Motor neuron (in vitro differentiated cells): Measurements from ENCODE around the gene RPS27. TPM values are rescaled to one million over a fixed set of nuclear protein-coding genes. Genes with fewer than 3 reads are reported as not detected.
"Not testable (repeated sequence)": the region's sequence is repeated elsewhere in the genome, so short reads cannot be mapped to it uniquely, and the experiment has no call there.

Experiments
- ATAC-seq, 8 experiments: fragments of 200-7000 bp; cut with Tn5 transposase; replicated peaks in 6 of 8; 2 replicates each; pipeline ENCODE4 v1.8.0; 2021; ENCODE audit warnings: mild to moderate bottlenecking in 8 of 8, moderate library complexity in 8 of 8
- H3K27ac ChIP-seq, 2 donors: fragments of 250-450 bp; sonication (Bioruptor Pico); 2 replicates each; pipeline ENCODE4 v1.9.0; 2021; ENCODE audit warnings: antibody characterized with exemption in 2 of 2, mild to moderate bottlenecking in 2 of 2, moderate library complexity in 1 of 2
- H3K4me1 ChIP-seq, 2 donors: fragments of 250-450 bp; sonication (Bioruptor Pico); replicated peaks in 1 of 2; 2 replicates each; pipeline ENCODE4 v1.6.1; 2021; ENCODE audit warnings: antibody characterized with exemption in 2 of 2, mild to moderate bottlenecking in 2 of 2, moderate library complexity in 1 of 2
- H3K4me3 ChIP-seq, 5 donors: fragments of 250-450 bp; sonication (Bioruptor Pico); 2 replicates each; pipeline ENCODE4 v1.9.0; 2021; ENCODE audit warnings: antibody characterized with exemption in 5 of 5, mild to moderate bottlenecking in 5 of 5, moderate library complexity in 4 of 5
- WGBS, 10 experiments: fragments of 450-650 bp; shearing (Covaris generic); methylation state at CpG; one replicate each; pipeline ENCODE4 v1.0.0; 2022; 5-methylcytosine and 5-hydroxymethylcytosine counted together
- in situ Hi-C, 9 experiments: fragments of 400-800 bp; cut with MboI; loops; one replicate each; pipeline ENCODE4 v1.15.0; 2021; ENCODE audit warnings: low sequenced_read_pairs in 9 of 9, low pct_unique_long_range_greater_than_20kb in 2 of 9; ENCODE audit not compliant: unreplicated experiment in 9 of 9
- total RNA-seq, 8 experiments: library from RNA; unstranded; fragments of 300-600 nt; gene quantifications; 2 replicates each; pipeline versions ENCODE4 v1.2.3 to v1.2.4, GENCODE V29; 2022

The RPS27 gene
- total RNA-seq, 8 experiments from 2014 or later = 2,543 to 20,464 (median 10,879) TPM

DNA sequence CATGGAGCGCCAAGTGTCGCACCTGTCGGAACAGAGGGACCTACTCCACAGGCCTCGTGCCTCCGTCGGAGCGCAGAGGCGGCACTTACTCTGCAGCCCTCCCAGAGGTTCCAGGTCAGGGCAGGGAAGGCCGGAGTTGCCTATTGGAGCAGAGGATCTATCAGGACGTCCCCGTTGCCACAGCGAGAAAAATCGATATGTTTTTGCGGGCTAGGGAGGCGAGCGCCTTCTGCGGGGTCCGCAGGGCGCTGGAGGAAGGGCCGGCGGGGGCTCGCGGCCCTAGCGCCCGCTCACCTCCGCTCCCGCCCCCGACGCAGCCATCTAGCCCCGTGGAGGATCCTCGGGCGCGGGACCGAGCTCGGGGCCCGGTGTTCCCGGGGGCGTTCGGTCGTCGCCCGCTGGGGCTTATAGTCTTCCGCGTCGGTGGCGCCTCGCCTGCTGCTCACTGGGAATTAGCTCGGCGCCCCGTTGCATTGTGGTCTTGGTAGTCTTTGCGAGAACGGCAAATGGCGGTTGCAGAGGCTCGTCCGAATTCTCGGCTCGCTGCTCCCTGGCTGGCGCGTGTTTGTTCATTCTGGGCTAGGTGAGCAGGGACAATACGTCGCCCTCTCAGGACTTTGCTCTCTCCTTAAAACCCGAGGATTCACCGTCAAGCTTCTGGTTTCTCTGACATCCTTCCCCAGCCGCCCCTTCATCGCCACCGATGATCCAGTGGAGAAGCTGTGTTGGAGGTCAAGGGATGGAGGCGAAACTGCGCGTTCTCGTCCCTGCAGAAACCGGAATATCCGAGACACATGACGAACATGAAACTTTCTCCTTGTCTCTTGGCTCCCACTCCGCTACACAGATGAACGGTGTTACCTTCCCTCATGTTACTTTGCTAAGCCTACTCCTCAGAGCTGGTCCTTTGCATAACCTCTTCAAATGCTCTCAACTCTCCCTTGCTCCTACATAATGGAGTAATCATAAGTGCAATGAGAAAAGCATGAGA is 13.0 kb upstream of the RPS27 start, which contains the start of gene JTB:
Gene JTB (minus strand): TSS at position 425 of the 991 bp plus-strand sequence. CDS start 422 bp downstream, at position 3.
- ATAC-seq = peak; percentile 88 to 93 (median 92)
- peak within 1 kb of the TSS; percentile 85 to 91 for H3K27ac ChIP-seq
- WGBS, 10 experiments = 0 to 13% (median 0%) methylated on average over 2 to 35 of the region's 75 CpGs
- peaks cover 8 to 19% of the 10 kb centered on the region in 2 donors for H3K4me1 ChIP-seq
- H3K4me3 ChIP-seq = peak within 1 kb of the TSS; percentile 53 to 95 (median 83)
- in situ Hi-C loops = loop anchor here in 6 of 9 experiments (10.0 to 25.0 kb wide), 5 partner anchors 290 to 615 kb away; partner anchors contain the start of genes NPR1 (in 3 of the 6), ILF2 (in 2 of the 6), S100A9 (in 1 of the 6) and SNAPIN (in 1 of the 6)

DNA sequence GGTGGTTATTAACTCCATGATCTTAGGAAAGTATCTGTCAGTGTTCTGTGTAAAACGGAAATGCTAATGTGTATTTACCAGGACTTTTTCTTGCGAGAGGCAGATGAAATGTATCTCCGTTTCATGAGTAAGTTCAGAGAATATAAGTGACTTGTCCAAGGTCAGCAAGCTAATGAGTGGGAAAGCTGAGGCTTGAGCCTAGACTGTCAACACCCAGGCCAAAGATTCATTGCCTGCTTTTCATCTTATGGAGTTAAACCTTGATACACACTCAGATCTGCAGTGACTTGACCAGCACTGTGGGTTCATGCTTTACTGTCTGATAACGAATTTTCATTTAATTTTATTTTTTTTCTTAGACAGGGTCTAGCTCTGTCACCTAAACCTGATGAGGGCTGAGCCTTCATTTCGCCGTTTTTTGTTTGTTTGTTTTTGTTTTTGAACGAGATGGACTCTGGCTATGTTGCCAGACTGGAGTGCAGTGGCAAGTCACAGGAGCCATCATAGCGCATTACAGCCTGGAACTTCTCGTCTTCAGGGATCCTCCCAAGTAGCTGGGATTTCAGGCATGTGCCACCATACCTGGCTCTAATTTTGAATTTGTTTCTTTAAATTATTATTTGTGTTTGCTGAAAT is 12.2 kb upstream of the RPS27 start:
- in situ Hi-C loops = loop anchor here in 6 of 9 experiments (10.0 to 25.0 kb wide), 5 partner anchors 291 to 616 kb away; partner anchors contain the start of genes NPR1 (in 3 of the 6), ILF2 (in 2 of the 6), S100A9 (in 1 of the 6) and SNAPIN (in 1 of the 6)
- Histone ChIP-seq H3K27ac (no peak overlapping the region), H3K4me3 (peak overlapping the region; percentile 53 to 95 (median 83)), H3K4me1 (peaks cover 8 to 19% of the 10 kb centered on the region in 2 donors)
- WGBS, 10 experiments = 39 to 76% (median 63%) methylated on average over 2 to 9 of the region's 9 CpGs
- no peak for ATAC-seq

DNA sequence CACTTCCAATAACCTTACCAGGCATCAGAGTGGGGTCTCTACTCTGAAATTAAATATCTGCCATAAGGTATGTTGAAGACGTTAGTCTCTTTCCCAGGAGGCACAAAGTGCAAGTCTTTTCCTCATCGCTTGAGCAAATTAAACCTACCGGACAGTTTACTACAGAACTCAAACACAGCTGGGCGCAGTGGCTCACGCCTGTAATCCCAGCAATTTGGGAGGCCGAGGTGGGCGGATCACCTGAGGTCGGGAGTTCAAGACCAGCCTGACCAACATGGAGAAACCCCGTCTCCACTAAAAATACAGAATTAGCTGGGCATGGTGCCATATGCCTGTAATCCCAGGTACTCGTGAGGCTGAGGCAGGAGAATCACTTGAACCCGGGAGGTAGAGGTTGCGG is 11.5 kb upstream of the RPS27 start:
- in situ Hi-C loops = loop anchor here in 6 of 9 experiments (10.0 to 25.0 kb wide), 5 partner anchors 292 to 617 kb away; partner anchors contain the start of genes NPR1 (in 3 of the 6), ILF2 (in 2 of the 6), S100A9 (in 1 of the 6) and SNAPIN (in 1 of the 6)
- not testable (repeated sequence) for H3K4me3 ChIP-seq, ATAC-seq, H3K27ac ChIP-seq
- WGBS, 10 experiments = 40 to 100% (median 96%) methylated on average over 1 to 11 of the region's 12 CpGs; no CpG with 5 or more reads in 1 of the 10 experiments
- H3K4me1 ChIP-seq = peaks cover 8 to 19% of the 10 kb centered on the region in 2 donors

DNA sequence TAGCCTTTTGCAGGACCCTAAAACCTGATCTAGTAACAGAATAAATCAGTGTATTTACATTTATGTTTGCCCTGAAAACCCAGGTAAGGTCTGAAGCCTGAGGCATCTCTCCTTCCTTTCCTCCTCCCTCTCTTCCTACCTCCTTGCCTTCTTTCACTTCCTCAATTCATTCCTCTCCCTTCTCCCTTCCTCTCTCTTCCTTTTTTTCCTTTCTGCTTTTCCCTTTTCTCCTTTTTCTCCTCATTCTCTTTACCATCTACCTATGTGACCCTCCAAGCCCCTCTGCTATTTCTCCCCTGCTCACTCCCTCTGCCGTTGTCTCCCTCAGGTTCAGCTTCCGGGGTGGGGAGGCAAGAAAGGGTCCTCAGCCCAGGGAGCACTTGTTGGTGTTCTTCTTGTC is 8.8 kb upstream of the RPS27 start:
- not testable (repeated sequence) for H3K4me3 ChIP-seq, ATAC-seq, H3K27ac ChIP-seq
- in situ Hi-C loops = loop anchor here in 6 of 9 experiments (25.0 kb wide), 4 partner anchors 294 to 619 kb away; partner anchors contain the start of genes NPR1 (in 2 of the 6), ILF2 (in 1 of the 6), S100A9 (in 1 of the 6) and SNAPIN (in 1 of the 6)
- WGBS, 10 experiments = 72 to 100% (median 95%) methylated on average over 2 of the region's 2 CpGs; no CpG with 5 or more reads in 3 of the 10 experiments
- H3K4me1 ChIP-seq = peaks cover 14 to 18% of the 10 kb centered on the region in 2 donors

DNA sequence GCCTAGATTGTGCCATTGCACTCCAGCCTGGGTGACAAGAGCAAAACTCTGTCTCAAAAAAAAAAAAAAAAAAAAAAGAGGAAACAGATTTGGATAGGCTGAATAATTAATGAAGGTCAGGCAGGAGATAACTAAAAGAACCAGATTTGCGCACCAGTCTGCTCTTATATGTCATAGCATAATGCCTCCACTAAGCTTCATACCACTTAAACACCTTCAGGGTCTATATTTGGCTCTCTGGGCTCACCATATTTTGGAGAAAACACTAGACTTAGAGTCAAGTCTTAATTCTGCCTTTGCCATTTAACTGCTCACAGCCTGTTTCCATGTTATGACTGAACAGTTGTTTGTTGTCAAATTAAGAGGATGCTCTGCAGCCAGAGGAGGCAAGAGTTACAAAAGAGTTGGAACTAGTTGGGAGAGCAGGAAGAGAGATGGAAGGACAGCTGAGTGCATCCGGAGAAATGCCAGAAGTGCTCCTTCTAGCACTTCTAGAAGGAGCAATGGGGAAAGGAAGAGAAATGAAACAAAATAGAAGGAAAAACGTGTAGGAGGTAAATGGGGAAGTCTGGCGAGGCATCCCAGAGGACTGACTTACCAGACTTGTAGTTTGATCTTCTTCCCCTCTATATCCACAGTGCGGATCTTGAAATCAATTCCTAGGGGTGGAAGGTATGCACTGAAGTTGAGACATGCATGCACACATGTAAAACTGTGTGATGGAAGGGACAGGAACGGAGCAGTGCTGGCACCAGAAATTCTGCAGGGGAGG is 6.3 kb upstream of the RPS27 start:
- 40 to 100% (median 78%) methylated on average over 1 to 6 of the region's 6 CpGs for WGBS, 10 experiments
- in situ Hi-C loops = loop anchor here in 6 of 9 experiments (25.0 kb wide), 4 partner anchors 297 to 622 kb away; partner anchors contain the start of genes NPR1 (in 2 of the 6), ILF2 (in 1 of the 6), S100A9 (in 1 of the 6) and SNAPIN (in 1 of the 6)
- H3K4me1 ChIP-seq = peaks cover 11 to 18% of the 10 kb centered on the region in 2 donors
- no peak for ATAC-seq
- no peak overlapping the region for H3K4me3 ChIP-seq
- no peak overlapping the region for H3K27ac ChIP-seq

DNA sequence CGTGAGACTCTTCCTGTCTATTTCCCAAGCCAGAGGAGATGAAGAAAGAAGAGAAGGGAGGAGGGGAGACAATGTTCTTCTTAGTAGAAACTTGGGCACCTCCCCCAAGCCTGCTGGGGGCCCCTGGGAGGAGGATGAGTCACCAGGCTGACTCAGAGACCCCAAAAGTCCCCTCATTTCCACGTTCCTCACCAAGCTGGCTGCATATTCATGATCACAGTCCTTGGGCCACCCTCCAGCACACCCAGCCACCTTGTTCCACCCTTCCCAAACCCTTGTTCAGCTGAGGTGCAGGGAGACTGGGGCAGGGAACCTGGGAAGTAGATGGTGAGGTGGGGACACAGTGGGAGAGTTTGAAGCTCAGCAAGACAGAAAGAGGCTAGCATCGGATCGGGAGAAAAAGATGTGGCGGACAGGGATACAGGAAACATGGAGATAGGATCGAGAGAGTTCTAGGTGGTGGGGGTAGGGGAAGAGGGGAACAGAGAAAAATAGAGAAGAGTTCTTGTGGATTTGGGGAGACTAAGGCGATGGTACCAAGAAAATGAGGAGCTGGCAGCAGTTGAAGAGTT is 5.1 kb upstream of the RPS27 start:
- H3K27ac ChIP-seq = no peak overlapping the region
- peak in 6 of 8 experiments; percentile 6 to 22 (median 21) for ATAC-seq
- WGBS, 10 experiments = 0 to 31% (median 8%) methylated on average over 1 to 7 of the region's 7 CpGs
- H3K4me1 ChIP-seq = peaks cover 13 to 21% of the 10 kb centered on the region in 2 donors
- H3K4me3 ChIP-seq = peak overlapping the region; percentile 19 to 46 (median 38)
- in situ Hi-C loops = loop anchor here in 6 of 9 experiments (25.0 kb wide), 4 partner anchors 298 to 623 kb away; partner anchors contain the start of genes NPR1 (in 2 of the 6), ILF2 (in 1 of the 6), S100A9 (in 1 of the 6) and SNAPIN (in 1 of the 6)

DNA sequence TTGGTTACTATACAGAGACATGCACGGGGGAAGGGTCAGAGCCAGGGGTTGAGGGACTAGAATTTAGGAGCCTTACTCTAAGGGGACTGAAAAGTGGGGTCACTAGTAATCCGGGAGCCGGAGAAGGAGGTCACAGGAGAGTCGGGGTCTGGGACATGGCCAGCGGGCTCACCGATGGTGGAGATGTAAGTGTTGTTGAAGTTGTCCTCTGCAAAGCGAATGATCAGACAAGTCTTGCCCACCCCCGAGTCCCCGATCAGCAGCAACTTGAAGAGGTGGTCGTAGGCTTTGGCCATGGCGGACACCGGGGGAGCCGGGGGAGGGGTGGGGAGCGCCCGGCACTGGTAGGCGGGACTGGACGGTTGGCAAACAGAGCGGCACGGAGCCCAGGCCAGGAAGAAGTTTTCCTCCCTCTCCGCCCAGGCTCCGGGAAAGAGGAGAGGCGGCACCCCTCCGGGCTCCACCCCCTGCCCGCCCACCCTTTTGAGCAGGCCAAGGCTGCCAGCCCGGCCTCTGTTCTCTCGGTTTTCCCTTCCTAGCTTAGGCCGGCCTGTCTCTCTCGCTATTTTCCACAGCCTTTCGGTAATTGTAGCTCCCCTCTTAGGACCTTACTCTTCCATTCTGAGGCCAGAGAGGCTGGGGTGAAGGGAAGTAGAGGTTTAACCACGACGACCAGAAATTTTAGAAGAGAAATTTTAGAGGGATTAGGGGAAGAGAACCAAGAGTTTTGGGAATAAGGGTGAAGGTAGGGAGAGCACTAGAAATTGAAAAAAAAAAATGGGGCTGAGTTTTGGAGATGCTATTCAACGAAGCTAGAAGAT is 4.4 kb upstream of the RPS27 start, which contains the start of gene RAB13:
Gene RAB13 (minus strand): TSS at position 399 of the 821 bp plus-strand sequence. CDS start 103 bp downstream, at position 296.
- peak; percentile 48 to 80 (median 60) for ATAC-seq
- H3K4me3 ChIP-seq = peak within 1 kb of the TSS; percentile 19 to 46 (median 38)
- 0 to 17% (median 5%) methylated on average over 1 to 10 of the region's 32 CpGs for WGBS, 10 experiments
- in situ Hi-C loops = loop anchor here in 6 of 9 experiments (25.0 kb wide), 4 partner anchors 299 to 624 kb away; partner anchors contain the start of genes NPR1 (in 2 of the 6), ILF2 (in 1 of the 6), S100A9 (in 1 of the 6) and SNAPIN (in 1 of the 6)
- peaks cover 13 to 21% of the 10 kb centered on the region in 2 donors for H3K4me1 ChIP-seq
- no peak within 1 kb of the TSS for H3K27ac ChIP-seq

DNA sequence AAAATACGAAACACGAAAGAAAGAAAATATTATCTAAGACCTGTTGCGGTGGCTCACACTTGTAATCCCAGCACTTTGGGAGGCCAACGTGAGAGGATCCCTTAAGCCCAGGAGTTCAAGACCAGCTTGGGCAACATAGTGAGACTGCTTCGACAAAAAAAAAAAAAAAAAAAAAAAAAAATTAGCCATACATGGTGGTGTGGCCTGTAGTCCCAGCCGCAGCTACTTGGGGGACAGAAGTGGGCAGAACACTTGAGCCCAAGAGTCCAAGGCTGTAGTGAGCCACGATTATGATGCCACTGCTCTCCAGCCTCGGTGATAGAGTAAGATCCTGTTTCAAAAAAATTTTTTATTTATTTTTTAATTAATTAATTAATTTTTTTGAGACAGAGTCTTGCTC is 2.9 kb upstream of the RPS27 start:
- in situ Hi-C loops = loop anchor here in 6 of 9 experiments (25.0 kb wide), 4 partner anchors 300 to 625 kb away; partner anchors contain the start of genes NPR1 (in 2 of the 6), ILF2 (in 1 of the 6), S100A9 (in 1 of the 6) and SNAPIN (in 1 of the 6)
- H3K4me3 ChIP-seq = no peak overlapping the region
- ATAC-seq = no peak
- peaks cover 26 to 35% of the 10 kb centered on the region in 2 donors for H3K4me1 ChIP-seq
- WGBS, 10 experiments = 72 to 100% (median 88%) methylated on average over 3 to 8 of the region's 8 CpGs
- H3K27ac ChIP-seq = no peak overlapping the region

DNA sequence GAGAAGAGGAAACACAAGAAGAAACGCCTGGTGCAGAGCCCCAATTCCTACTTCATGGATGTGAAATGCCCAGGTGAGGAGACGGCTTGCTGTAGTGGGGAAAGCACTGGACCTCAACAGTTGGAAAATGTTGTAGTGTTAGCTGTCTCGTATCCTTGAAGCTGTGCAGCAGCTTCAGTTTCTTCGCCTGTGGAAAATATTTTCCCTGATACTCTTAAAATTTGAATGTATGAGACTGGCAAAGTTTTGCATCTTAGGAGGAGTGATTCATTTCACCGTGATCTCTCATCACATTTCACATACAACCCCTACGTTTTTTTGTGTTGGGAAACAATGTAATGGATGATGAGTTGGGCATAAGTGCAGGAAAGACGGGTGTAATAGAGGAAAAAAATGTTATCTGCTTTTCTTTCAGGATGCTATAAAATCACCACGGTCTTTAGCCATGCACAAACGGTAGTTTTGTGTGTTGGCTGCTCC is 629 bp downstream of the RPS27 start:
- Histone ChIP-seq H3K4me1 (peaks cover 21 to 26% of the 10 kb centered on the region in 2 donors), H3K27ac (peak overlapping the region; percentile 90 to 94), H3K4me3 (peak overlapping the region; percentile 72 to 98 (median 95))
- 0 to 53% (median 11%) methylated on average over 1 to 9 of the region's 9 CpGs; no CpG with 5 or more reads in 1 of the 10 experiments for WGBS, 10 experiments
- ATAC-seq = no peak
- in situ Hi-C loops = loop anchor here in 6 of 9 experiments (25.0 kb wide), 4 partner anchors 304 to 629 kb away; partner anchors contain the start of genes NPR1 (in 2 of the 6), ILF2 (in 1 of the 6), S100A9 (in 1 of the 6) and SNAPIN (in 1 of the 6)

DNA sequence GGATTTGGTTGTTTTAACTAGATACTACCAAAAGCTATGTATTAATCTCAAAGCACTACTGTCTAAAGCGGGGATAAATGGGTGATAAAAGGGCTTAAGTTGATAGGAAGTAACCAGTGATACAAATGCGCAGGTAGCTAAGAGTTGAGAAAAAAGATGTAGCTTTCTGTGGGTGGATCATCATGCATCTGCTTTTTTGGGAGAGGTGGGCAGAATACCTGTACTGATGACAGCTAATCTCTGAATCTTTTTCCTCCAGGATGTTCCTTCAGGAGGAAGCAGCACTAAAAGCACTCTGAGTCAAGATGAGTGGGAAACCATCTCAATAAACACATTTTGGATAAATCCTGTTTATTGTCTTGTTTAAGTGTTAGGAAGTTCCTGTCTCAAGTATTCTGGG is 1.2 kb downstream of the RPS27 start:
- Histone ChIP-seq H3K4me1 (peaks cover 18 to 21% of the 10 kb centered on the region in 2 donors), H3K27ac (no peak overlapping the region), H3K4me3 (peak overlapping the region; percentile 72 to 98 (median 95))
- no peak for ATAC-seq
- 62 to 100% (median 89%) methylated on average over 1 to 2 of the region's 2 CpGs; no CpG with 5 or more reads in 1 of the 10 experiments for WGBS, 10 experiments
- in situ Hi-C loops = loop anchor here in 6 of 9 experiments (25.0 kb wide), 4 partner anchors 305 to 630 kb away; partner anchors contain the start of genes NPR1 (in 2 of the 6), ILF2 (in 1 of the 6), S100A9 (in 1 of the 6) and SNAPIN (in 1 of the 6)
